DMS153 treated with DMSO at 0.1 percent for 48 hours (cell line): ENCODE measurements around the gene TCFL5.
A peak's percentile ranks its signal among the peaks of the same experiment; 100 is the strongest.

Experiments used
- DNase-seq: peaks from one replicate; lab custom pipeline; 2025; ENCODE audit not compliant: unreplicated experiment; lab: John Stamatoyannopoulos, UW

Gene TCFL5

GRCh38 chr20:62824476-62825332, 36.9 kb downstream of the TCFL5 start:
- DNase-seq = peak; percentile 29

GRCh38 chr20:62823688-62824475, 37.7 kb downstream of the TCFL5 start:
- DNase-seq = no peak

- peak; percentile 28 for DNase-seq
Observed at GRCh38 chr20:62822788-62823651, 38.6 kb downstream of the TCFL5 start.

- DNase-seq = no peak
Observed at GRCh38 chr20:62822239-62822787, 39.3 kb downstream of the TCFL5 start.

- no peak for DNase-seq
Observed at GRCh38 chr20:62821726-62822210, 39.9 kb downstream of the TCFL5 start.

GRCh38 chr20:62820962-62821725, 40.5 kb downstream of the TCFL5 start:
- DNase-seq = no peak

GRCh38 chr20:62820208-62820961, 41.2 kb downstream of the TCFL5 start:
- DNase-seq = no peak

GRCh38 chr20:62819494-62820174, 42.0 kb downstream of the TCFL5 start:
- DNase-seq = no peak

GRCh38 chr20:62818592-62819493, 42.8 kb downstream of the TCFL5 start:
- DNase-seq = no peak

- DNase-seq = no peak
Observed at GRCh38 chr20:62817975-62818591, 43.5 kb downstream of the TCFL5 start.

- no peak for DNase-seq
Observed at GRCh38 chr20:62816884-62817873, 44.4 kb downstream of the TCFL5 start, which contains the start of gene COL9A3. TSS of gene COL9A3 (plus strand) at chr20:62817050. CDS start at chr20:62817065, 15 bp downstream.

- no peak for DNase-seq
Observed at GRCh38 chr20:62816031-62816883, 45.4 kb downstream of the TCFL5 start.

- DNase-seq = no peak
Observed at GRCh38 chr20:62815066-62815991, 46.3 kb downstream of the TCFL5 start.

- DNase-seq = no peak
Observed at GRCh38 chr20:62814709-62815065, 46.9 kb downstream of the TCFL5 start.
